Measurements from ENCODE around the gene FABP3. TPM values are rescaled to one million over a fixed set of nuclear protein-coding genes. Genes with fewer than 3 reads are reported as not detected.

The FABP3 gene
- total and polyA plus RNA-seq, 4 donors, result 77.1 to 110 (median 90.8) TPM

DNA sequence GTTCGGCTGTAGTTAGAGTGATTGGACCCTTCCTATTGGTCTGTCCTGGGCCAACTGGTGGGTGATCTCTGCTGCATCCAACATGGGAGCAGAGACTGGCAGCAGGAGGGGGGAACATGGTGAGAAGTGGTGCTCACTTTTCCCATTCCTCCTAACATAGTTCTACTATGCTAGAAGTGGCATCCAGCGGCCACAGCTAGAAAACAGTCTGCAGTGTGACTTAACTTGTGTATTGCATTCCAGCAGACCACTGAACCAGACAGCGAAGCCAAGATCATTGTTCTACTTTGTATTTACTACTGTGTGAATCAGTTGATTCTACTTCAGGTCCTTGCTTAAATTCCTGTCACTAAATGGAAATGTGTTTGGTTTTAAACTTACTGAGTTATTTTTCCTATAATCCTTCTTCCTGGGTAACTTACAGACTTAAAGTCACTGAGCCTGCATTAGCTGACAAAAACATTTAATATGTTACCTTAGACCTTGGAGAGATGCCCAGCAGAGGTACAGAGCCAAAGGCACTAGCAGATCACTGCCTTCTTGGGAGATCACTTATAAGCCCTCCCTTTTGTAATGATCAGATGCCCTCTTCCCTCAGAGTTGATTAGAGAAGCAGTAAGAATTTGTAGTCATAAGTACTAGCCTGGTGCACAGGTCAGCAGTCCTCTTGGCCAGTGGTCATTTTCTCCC is 8.2 kb downstream of the FABP3 start:
- 56% methylated on average over 1 of the region's 3 CpGs for WGBS (ENCODE audit: insufficient coverage)
- Histone ChIP-seq H3K4me3 (ENCODE audit: low read depth, low read length) (no peak overlapping the region), H3K36me3 (ENCODE audit: control insufficient read depth, insufficient read depth, low read length) (peaks cover 27% of the 10 kb centered on the region), H3K4me1 (ENCODE audit: control insufficient read depth, insufficient read depth, low read length) (peaks cover 5% of the 10 kb centered on the region), H3K27ac (ENCODE audit: low read depth, low read length) (no peak overlapping the region), H3K27me3 (ENCODE audit: control insufficient read depth, insufficient read depth, low read length) (no peaks in the 10 kb centered on the region), H3K9me3 (ENCODE audit: control insufficient read depth, insufficient read depth, low read length) (no peaks in the 10 kb centered on the region)
- no peak for DNase-seq (ENCODE audit: low read depth in 4 of 6, low spot score in 6 of 6)

DNA sequence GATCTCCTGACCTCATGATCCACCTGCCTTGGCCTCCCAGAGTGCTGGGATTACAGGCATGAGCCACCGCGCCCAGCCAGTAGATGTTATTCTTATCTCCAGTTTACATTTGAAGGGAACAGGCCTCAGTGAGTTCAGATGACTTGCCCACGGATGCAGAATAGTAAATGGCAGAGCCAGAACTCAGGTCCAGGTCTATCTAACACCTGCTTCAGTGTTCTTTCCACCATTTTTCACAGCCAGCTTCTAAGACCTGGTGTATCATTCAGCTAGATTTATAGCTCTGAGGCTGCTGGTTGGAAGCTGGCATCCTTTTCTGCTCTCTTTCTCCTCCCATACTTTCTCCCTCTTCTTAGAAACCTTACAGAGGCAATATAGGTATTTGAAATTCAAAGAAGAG is 10.8 kb downstream of the FABP3 start:
- WGBS (ENCODE audit: insufficient coverage), result 92% methylated on average over 3 of the region's 3 CpGs
- Histone ChIP-seq H3K27me3 (ENCODE audit: control insufficient read depth, insufficient read depth, low read length) (no peaks in the 10 kb centered on the region), H3K4me3 (ENCODE audit: low read depth, low read length) (no peak overlapping the region), H3K9me3 (ENCODE audit: control insufficient read depth, insufficient read depth, low read length) (no peaks in the 10 kb centered on the region), H3K36me3 (ENCODE audit: control insufficient read depth, insufficient read depth, low read length) (peaks cover 34% of the 10 kb centered on the region), H3K4me1 (ENCODE audit: control insufficient read depth, insufficient read depth, low read length) (no peaks in the 10 kb centered on the region), H3K27ac (ENCODE audit: low read depth, low read length) (no peak overlapping the region)
- no peak for DNase-seq (ENCODE audit: low read depth in 4 of 6, low spot score in 6 of 6)

DNA sequence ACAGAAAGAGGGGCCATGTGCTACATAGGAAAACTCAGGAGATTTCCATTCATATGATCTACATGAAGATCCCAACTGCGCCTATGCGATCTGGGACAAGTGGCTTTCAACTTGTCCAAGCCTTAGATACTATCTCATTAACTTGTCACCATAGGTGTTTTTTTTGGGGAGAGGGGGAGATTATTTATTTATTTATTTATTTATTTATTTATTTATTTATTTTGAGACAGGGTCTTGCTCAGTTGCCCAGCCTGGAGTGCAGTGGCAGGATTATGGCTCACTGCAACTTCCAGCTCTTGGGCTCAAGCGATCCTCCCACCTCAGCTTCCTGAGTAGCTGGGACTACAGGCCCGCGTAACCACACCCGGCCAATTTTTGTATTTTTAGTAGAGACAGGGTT is 11.3 kb downstream of the FABP3 start:
- Histone ChIP-seq H3K27me3 (ENCODE audit: control insufficient read depth, insufficient read depth, low read length) (no peaks in the 10 kb centered on the region), H3K9me3 (ENCODE audit: control insufficient read depth, insufficient read depth, low read length) (no peaks in the 10 kb centered on the region), H3K4me1 (ENCODE audit: control insufficient read depth, insufficient read depth, low read length) (no peaks in the 10 kb centered on the region), H3K27ac (ENCODE audit: low read depth, low read length) (no peak overlapping the region), H3K4me3 (ENCODE audit: low read depth, low read length) (no peak overlapping the region), H3K36me3 (ENCODE audit: control insufficient read depth, insufficient read depth, low read length) (peaks cover 30% of the 10 kb centered on the region)
- no peak for DNase-seq (ENCODE audit: low read depth in 4 of 6, low spot score in 6 of 6)
- WGBS (ENCODE audit: insufficient coverage), result no CpG with 5 or more reads among the region's 6 CpGs

DNA sequence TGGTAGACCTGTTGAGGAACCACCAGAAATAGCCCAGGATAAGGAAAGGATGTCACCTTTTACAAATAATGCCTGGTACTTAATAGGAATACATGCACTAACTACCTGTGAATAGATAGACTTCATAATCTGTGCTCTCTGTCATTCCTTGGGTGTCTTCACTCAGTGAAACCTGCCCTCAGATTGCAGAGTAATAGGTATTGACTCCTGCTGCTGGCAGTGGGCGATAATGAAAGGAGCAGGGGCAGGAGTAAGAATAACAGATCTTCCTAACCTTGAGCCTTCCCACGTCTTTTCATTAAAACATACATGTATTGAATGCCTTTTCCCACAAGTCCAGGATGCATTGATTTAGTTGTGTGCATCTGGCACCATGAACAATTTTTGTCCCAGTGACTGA is 16.4 kb downstream of the FABP3 start:
- Histone ChIP-seq H3K36me3 (ENCODE audit: control insufficient read depth, insufficient read depth, low read length) (peaks cover 18% of the 10 kb centered on the region), H3K4me3 (ENCODE audit: low read depth, low read length) (no peak overlapping the region), H3K4me1 (ENCODE audit: control insufficient read depth, insufficient read depth, low read length) (no peaks in the 10 kb centered on the region), H3K27ac (ENCODE audit: low read depth, low read length) (no peak overlapping the region), H3K27me3 (ENCODE audit: control insufficient read depth, insufficient read depth, low read length) (no peaks in the 10 kb centered on the region), H3K9me3 (ENCODE audit: control insufficient read depth, insufficient read depth, low read length) (no peaks in the 10 kb centered on the region)
- WGBS (ENCODE audit: insufficient coverage), result no CpG with 5 or more reads among the region's 2 CpGs
- no peak for DNase-seq (ENCODE audit: low read depth in 4 of 6, low spot score in 6 of 6)

DNA sequence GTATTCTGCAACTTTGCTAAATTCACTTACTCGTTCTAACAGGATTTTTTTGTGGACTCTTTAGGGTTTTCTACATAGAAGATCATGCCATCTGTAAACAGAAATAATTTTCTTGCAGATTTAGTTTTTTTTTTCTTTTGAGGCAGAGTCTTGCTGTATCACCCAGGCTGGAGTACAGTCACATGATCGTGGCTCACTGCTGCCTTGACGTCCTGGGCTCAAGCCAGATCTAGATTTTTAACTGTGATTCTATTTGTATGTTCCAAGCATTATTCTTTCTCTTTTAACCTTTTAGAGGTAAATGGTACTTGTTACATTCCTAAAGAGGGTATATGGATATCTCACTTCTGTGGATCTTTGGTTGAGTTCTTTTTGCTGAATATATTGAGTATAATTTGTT is 18.6 kb downstream of the FABP3 start:
- no peaks in the 10 kb centered on the region for H3K9me3 ChIP-seq (ENCODE audit: control insufficient read depth, insufficient read depth, low read length)
- H3K27me3 ChIP-seq (ENCODE audit: control insufficient read depth, insufficient read depth, low read length), result no peaks in the 10 kb centered on the region
- no peak overlapping the region for H3K27ac ChIP-seq (ENCODE audit: low read depth, low read length)
- no CpG with 5 or more reads among the region's 3 CpGs for WGBS (ENCODE audit: insufficient coverage)
- peaks cover 19% of the 10 kb centered on the region for H3K36me3 ChIP-seq (ENCODE audit: control insufficient read depth, insufficient read depth, low read length)
- H3K4me3 ChIP-seq (ENCODE audit: low read depth, low read length), result no peak overlapping the region
- H3K4me1 ChIP-seq (ENCODE audit: control insufficient read depth, insufficient read depth, low read length), result no peaks in the 10 kb centered on the region
- peak in 1 of 6 donors; percentile 23 for DNase-seq (ENCODE audit: low read depth in 4 of 6, low spot score in 6 of 6)

DNA sequence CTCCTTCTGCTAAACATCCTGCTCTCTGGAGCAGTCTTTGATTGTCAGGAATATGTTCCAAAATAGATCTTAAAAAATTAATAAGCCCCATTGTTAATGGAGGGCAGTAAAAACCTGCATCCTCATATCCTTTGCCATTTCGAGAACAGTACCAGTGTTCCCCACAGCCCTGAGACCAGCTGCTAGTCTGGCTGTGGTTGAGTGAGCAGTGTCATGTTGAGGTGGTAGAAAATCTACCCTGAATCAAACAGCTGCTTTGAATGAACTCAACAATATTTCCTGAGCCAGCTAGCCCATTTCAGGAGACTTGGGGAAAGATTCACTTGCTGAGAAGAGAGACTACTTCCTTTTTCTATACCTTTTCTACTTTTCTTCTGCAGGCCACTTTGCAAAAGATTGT is 24.4 kb downstream of the FABP3 start:
- no peak for DNase-seq (ENCODE audit: low read depth in 4 of 6, low spot score in 6 of 6)
- H3K27me3 ChIP-seq (ENCODE audit: control insufficient read depth, insufficient read depth, low read length), result no peaks in the 10 kb centered on the region
- no peaks in the 10 kb centered on the region for H3K4me1 ChIP-seq (ENCODE audit: control insufficient read depth, insufficient read depth, low read length)
- peaks cover 22% of the 10 kb centered on the region for H3K36me3 ChIP-seq (ENCODE audit: control insufficient read depth, insufficient read depth, low read length)
- no peak overlapping the region for H3K4me3 ChIP-seq (ENCODE audit: low read depth, low read length)
- H3K9me3 ChIP-seq (ENCODE audit: control insufficient read depth, insufficient read depth, low read length), result no peaks in the 10 kb centered on the region
- WGBS (ENCODE audit: insufficient coverage), result no CpG with 5 or more reads among the region's 1 CpG
- H3K27ac ChIP-seq (ENCODE audit: low read depth, low read length), result no peak overlapping the region

DNA sequence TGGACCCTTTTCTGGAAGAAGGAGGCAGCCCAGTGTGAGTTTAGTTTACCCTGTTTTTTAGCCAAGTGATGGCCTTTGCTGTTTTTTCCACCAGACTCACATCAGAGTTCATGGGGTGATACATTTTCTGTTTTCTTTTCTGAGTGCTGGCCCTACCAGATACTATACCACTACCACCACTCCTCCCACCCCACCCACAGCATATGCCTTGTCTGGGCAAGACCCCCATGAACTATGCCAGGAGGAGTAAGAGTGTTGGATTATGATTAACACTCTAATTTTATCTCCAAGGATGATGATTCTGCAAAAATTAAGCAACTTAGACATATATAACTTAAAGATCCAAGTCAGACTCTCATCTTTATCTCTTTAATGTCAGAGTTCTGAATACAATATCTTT is 26.1 kb downstream of the FABP3 start:
- Histone ChIP-seq H3K4me3 (ENCODE audit: low read depth, low read length) (no peak overlapping the region), H3K4me1 (ENCODE audit: control insufficient read depth, insufficient read depth, low read length) (no peaks in the 10 kb centered on the region), H3K9me3 (ENCODE audit: control insufficient read depth, insufficient read depth, low read length) (no peaks in the 10 kb centered on the region), H3K36me3 (ENCODE audit: control insufficient read depth, insufficient read depth, low read length) (peaks cover 22% of the 10 kb centered on the region), H3K27me3 (ENCODE audit: control insufficient read depth, insufficient read depth, low read length) (no peaks in the 10 kb centered on the region), H3K27ac (ENCODE audit: low read depth, low read length) (no peak overlapping the region)
- no peak for DNase-seq (ENCODE audit: low read depth in 4 of 6, low spot score in 6 of 6)

DNA sequence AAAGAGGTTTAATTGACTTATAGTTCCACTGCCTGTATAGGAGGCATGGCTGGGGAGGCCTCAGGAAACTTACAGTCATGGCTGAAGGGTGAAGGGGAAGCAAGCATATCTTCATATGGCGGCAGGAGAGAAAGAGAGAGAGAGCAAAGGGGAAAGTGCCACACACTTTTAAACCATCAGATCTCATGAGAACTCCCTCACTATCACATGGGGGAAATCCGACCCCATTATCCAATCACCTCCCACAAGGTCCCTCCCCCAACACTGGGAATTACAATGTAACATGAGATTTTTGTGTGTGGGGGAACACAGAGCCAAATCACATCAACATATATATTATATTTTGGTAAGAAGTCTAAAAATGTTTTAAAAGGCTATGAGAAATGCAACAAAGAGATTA is 27.2 kb downstream of the FABP3 start:
- DNase-seq (ENCODE audit: low read depth in 4 of 6, low spot score in 6 of 6), result no peak
- no CpG with 5 or more reads among the region's 2 CpGs for WGBS (ENCODE audit: insufficient coverage)
- Histone ChIP-seq H3K4me3 (ENCODE audit: low read depth, low read length) (no peak overlapping the region), H3K4me1 (ENCODE audit: control insufficient read depth, insufficient read depth, low read length) (no peaks in the 10 kb centered on the region), H3K36me3 (ENCODE audit: control insufficient read depth, insufficient read depth, low read length) (peaks cover 14% of the 10 kb centered on the region), H3K9me3 (ENCODE audit: control insufficient read depth, insufficient read depth, low read length) (no peaks in the 10 kb centered on the region), H3K27me3 (ENCODE audit: control insufficient read depth, insufficient read depth, low read length) (no peaks in the 10 kb centered on the region), H3K27ac (ENCODE audit: low read depth, low read length) (no peak overlapping the region)

DNA sequence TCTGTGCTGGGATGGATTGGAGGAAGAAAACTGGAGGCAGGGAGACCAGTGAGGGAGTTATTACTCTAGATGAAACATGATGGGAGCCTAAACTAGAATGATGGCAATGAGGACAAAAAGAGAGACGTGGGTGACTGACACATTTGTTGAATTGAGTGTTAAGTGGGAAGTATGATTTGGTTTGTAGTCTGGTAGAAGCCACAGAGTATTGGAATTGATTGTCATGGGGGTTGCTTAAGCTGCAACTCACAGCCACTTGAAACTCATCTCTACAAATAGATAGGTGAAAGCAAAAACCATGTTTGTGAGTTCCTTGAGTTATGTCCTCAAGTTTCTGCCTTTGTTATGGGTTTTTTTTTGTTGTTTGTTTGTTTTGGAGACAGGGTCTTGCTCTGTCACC is 28.4 kb downstream of the FABP3 start:
- Histone ChIP-seq H3K27ac (ENCODE audit: low read depth, low read length) (no peak overlapping the region), H3K36me3 (ENCODE audit: control insufficient read depth, insufficient read depth, low read length) (peaks cover 18% of the 10 kb centered on the region), H3K4me3 (ENCODE audit: low read depth, low read length) (no peak overlapping the region), H3K27me3 (ENCODE audit: control insufficient read depth, insufficient read depth, low read length) (no peaks in the 10 kb centered on the region), H3K9me3 (ENCODE audit: control insufficient read depth, insufficient read depth, low read length) (no peaks in the 10 kb centered on the region), H3K4me1 (ENCODE audit: control insufficient read depth, insufficient read depth, low read length) (no peaks in the 10 kb centered on the region)
- no CpG with 5 or more reads among the region's 1 CpG for WGBS (ENCODE audit: insufficient coverage)
- no peak for DNase-seq (ENCODE audit: low read depth in 4 of 6, low spot score in 6 of 6)

DNA sequence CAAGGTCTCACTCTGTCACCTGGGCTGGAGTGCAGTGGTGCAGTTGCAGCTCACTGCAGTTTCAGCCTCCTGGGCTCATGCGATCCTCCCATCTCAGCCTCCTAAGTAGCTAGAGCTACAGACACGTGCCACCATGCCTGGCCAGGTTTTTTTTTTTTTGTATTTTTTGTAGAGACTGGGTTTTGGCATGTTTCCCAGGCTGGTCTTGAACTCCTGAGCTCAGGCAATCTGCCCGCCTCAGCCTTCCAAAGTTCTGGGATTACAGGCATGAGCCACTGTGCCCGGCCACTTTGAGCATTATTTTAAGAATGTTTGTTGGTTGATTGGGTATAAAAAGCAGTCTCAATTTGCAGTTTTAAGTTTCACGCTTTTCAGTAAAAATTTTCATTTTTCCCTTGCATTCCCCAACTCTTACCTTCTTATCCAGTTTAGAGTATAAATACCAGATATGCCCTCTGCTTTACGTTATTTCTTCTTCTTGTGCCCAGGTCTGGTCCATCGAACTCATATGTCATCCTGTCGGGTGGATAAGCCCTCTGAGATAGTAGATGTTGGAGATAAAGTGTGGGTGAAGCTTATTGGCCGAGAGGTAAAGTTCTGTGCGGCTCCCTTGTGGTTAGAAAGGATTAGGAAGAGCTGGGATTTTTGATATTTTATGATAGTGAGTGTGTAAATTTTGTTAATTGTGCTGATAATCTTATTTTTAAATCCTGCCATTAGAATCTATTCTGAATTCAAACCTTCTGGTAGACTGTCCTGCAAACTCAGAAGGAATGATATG is 36.0 kb downstream of the FABP3 start:
- H3K27ac ChIP-seq (ENCODE audit: low read depth, low read length), result no peak overlapping the region
- DNase-seq (ENCODE audit: low read depth in 4 of 6, low spot score in 6 of 6), result no peak
- 100% methylated on average over 5 of the region's 10 CpGs for WGBS (ENCODE audit: insufficient coverage)
- no peak overlapping the region for H3K4me3 ChIP-seq (ENCODE audit: low read depth, low read length)
- H3K4me1 ChIP-seq (ENCODE audit: control insufficient read depth, insufficient read depth, low read length), result no peaks in the 10 kb centered on the region
- no peaks in the 10 kb centered on the region for H3K9me3 ChIP-seq (ENCODE audit: control insufficient read depth, insufficient read depth, low read length)
- H3K27me3 ChIP-seq (ENCODE audit: control insufficient read depth, insufficient read depth, low read length), result no peaks in the 10 kb centered on the region
- peaks cover 8% of the 10 kb centered on the region for H3K36me3 ChIP-seq (ENCODE audit: control insufficient read depth, insufficient read depth, low read length)

Data from spinal cord (tissue), 10 donors.